ENCODE results near the gene FILIP1.

DNA sequence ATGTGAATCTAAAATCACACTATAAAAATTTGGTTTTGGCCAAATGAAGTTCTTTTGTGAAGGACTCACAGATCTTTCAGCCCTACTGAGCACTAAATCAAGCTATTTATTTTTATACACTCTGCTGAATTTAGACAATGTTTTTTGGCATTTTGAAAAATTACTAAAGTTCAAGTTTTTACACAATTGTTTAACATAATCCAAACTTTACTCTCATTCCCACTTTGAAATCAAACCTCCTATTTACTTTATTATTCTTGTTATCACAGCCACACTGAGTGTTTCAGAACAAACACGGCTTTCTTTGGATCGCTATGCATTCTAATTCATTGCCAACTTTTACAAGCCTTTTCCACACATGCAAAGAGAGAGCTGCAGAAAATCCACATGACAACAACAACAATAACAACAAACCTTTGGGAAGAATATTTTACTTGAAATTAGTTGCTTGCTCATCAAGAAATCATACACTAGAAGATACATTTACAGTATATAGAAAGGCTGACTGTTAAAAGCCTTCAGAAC, 159.9 kb downstream of the FILIP1 start:
- TF ChIP-seq EZH2phosphoT487 (IDR thresholded peaks at IDR 0.05; ENCODE audit: low read depth): no peak
- TF ChIP-seq, protein P1, sequence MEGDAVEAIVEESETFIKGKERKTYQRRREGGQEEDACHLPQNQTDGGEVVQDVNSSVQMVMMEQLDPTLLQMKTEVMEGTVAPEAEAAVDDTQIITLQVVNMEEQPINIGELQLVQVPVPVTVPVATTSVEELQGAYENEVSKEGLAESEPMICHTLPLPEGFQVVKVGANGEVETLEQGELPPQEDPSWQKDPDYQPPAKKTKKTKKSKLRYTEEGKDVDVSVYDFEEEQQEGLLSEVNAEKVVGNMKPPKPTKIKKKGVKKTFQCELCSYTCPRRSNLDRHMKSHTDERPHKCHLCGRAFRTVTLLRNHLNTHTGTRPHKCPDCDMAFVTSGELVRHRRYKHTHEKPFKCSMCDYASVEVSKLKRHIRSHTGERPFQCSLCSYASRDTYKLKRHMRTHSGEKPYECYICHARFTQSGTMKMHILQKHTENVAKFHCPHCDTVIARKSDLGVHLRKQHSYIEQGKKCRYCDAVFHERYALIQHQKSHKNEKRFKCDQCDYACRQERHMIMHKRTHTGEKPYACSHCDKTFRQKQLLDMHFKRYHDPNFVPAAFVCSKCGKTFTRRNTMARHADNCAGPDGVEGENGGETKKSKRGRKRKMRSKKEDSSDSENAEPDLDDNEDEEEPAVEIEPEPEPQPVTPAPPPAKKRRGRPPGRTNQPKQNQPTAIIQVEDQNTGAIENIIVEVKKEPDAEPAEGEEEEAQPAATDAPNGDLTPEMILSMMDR (IDR thresholded peaks at IDR 0.05; ENCODE audit: low read depth, low read length): no peak

Measured in OCI-LY3 (cell line).